Astrocyte (in vitro differentiated cells and primary cell): Measurements from ENCODE around the gene RASGEF1C.

ENCODE experiments used
- EZH2 ChIP-seq: IDR thresholded peaks from 2 replicates; pipeline ENCODE4 v1.6.1; 2012; ENCODE audit warnings: mild to moderate bottlenecking, low read length, inconsistent platforms; ENCODE audit not compliant: insufficient read depth
- TF ChIP-seq, protein P1 (sequence below): IDR thresholded peaks from 2 replicates; pipeline ENCODE4 v1.5.1; 2011; ENCODE audit warnings: low read depth, mild to moderate bottlenecking, inconsistent platforms, low read length, moderate library complexity; ENCODE audit not compliant: insufficient read depth

DNA sequence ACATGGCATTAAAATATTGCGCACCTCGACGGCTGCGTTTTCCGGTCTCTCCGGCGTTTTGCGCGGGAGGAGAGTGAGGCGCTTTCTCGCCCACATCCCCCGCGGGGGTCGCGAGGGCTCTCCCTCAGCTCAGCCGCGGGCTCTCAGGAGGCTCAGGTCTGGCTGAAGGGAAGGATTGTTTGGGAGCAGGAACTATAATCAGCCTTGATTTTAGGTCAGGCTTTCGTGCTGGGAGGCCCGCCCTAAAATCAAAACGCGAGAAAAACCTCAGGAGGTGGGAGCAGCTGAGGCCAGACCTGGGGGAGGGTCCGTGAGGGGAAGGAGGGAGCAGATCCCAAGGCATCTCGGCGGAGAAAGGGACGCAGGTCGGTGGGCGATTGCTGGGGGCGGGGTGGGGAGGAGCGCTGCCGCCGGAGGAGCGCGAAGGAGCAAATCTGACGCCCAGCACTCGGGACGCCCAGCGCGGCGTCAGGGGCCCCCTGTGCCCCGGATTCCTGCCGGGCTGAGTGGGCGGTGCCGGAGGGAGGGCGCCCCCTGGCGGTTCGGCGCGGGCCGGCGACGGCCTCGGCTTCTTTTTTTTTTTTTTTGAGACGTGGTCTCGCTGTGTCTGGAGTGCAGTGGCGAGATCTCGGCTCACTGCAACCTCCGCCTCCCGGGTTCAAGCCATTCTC, 118.8 kb downstream of the RASGEF1C start:
- TF ChIP-seq, protein P1, sequence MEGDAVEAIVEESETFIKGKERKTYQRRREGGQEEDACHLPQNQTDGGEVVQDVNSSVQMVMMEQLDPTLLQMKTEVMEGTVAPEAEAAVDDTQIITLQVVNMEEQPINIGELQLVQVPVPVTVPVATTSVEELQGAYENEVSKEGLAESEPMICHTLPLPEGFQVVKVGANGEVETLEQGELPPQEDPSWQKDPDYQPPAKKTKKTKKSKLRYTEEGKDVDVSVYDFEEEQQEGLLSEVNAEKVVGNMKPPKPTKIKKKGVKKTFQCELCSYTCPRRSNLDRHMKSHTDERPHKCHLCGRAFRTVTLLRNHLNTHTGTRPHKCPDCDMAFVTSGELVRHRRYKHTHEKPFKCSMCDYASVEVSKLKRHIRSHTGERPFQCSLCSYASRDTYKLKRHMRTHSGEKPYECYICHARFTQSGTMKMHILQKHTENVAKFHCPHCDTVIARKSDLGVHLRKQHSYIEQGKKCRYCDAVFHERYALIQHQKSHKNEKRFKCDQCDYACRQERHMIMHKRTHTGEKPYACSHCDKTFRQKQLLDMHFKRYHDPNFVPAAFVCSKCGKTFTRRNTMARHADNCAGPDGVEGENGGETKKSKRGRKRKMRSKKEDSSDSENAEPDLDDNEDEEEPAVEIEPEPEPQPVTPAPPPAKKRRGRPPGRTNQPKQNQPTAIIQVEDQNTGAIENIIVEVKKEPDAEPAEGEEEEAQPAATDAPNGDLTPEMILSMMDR, result peak; percentile 61
- TF ChIP-seq EZH2, result no peak
